Measurements from ENCODE around the gene CDC45. TPM values are rescaled to one million over a fixed set of nuclear protein-coding genes. Genes with fewer than 3 reads are reported as not detected.
A peak's percentile ranks its signal among the peaks of the same experiment; 100 is the strongest.

Gene CDC45
- total and polyA plus RNA-seq, 2 of the 13 experiments (the other 11 are each of a cell fraction or from before 2014, with no cell fraction given), result 14.4 to 36.3 TPM

DNA sequence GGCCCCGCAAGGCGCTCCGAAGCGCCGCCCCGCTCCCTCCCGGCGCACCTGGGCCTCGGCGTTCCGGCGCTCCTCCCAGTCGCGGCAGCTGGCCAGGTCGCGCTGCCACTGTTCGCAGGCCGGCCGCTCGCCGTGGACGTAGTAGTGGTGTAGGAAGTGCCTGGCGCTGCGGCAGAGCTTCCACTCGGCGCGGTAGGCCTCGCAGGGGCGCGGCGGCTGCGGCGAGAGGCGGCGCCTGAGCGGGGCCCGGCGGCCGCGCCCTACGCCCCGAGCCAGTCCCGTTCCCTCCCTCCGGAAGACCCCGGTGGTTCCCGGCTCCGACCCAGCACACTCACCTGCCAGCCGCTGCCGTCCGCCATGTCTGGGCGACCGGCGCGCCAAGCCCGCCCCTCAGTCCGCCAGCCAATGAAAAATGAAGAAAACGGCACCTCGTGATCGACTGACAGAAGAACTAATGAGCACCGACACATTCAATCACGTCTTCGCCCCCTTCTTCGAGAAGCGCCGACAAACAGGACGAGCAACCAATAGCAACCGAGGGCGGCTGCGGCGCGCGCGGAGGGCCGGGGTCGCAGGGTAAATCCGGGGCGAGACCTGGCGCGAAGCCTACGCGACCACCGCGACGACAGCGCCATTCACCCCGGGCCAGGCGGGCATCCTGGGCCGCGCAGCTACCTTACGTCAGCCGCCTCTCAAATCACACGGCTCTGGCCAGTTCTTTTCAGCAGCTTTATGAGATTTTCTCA is 32.2 kb upstream of the CDC45 start, which contains the start of gene C22orf39 (continued):
- TF ChIP-seq, protein P1, sequence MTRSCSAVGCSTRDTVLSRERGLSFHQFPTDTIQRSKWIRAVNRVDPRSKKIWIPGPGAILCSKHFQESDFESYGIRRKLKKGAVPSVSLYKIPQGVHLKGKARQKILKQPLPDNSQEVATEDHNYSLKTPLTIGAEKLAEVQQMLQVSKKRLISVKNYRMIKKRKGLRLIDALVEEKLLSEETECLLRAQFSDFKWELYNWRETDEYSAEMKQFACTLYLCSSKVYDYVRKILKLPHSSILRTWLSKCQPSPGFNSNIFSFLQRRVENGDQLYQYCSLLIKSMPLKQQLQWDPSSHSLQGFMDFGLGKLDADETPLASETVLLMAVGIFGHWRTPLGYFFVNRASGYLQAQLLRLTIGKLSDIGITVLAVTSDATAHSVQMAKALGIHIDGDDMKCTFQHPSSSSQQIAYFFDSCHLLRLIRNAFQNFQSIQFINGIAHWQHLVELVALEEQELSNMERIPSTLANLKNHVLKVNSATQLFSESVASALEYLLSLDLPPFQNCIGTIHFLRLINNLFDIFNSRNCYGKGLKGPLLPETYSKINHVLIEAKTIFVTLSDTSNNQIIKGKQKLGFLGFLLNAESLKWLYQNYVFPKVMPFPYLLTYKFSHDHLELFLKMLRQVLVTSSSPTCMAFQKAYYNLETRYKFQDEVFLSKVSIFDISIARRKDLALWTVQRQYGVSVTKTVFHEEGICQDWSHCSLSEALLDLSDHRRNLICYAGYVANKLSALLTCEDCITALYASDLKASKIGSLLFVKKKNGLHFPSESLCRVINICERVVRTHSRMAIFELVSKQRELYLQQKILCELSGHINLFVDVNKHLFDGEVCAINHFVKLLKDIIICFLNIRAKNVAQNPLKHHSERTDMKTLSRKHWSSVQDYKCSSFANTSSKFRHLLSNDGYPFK (CRISPR knock-in tag; IDR thresholded peaks at IDR 0.05; ENCODE audit: borderline replicate concordance), result peak; percentile 59; the same call in 1 of the 2 replicates
- TF ChIP-seq IKZF1 (IDR thresholded peaks at IDR 0.05) (no peak), ZNF781 (CRISPR knock-in tag; IDR thresholded peaks at IDR 0.05; ENCODE audit: borderline replicate concordance, not compliant biosample characterization) (peak; percentile 53), PHF8 (CRISPR knock-in tag; IDR thresholded peaks at IDR 0.05) (peak; percentile 78), FOXC1 (CRISPR knock-in tag; IDR thresholded peaks at IDR 0.05; ENCODE audit: borderline replicate concordance) (no peak; the same call in 1 of the 2 replicates), NR2C2 (CRISPR knock-in tag; IDR thresholded peaks at IDR 0.05; ENCODE audit: borderline replicate concordance) (peak; percentile 89), HNF4A (CRISPR knock-in tag; IDR thresholded peaks at IDR 0.05) (0 out of 2 replicates have a peak, but pooled peaks have one; percentile 9), REL (CRISPR knock-in tag; conservative IDR thresholded peaks at IDR 0.05) (peak; percentile 60; the same call in 1 of the 2 replicates), HOXA3 (CRISPR knock-in tag; IDR thresholded peaks at IDR 0.05) (peak; percentile 92), RBM39 (IDR thresholded peaks at IDR 0.05; ENCODE audit: low read depth, low read length, poor library complexity, severe bottlenecking) (peak; percentile 84), NR3C1 (CRISPR knock-in tag; IDR thresholded peaks at IDR 0.05) (no peak), SPEN (CRISPR knock-in tag; IDR thresholded peaks at IDR 0.05; ENCODE audit: low read depth) (peak; percentile 15), GATAD1 (CRISPR knock-in tag; IDR thresholded peaks at IDR 0.05) (peak; percentile 79), JUN (CRISPR knock-in tag; IDR thresholded peaks at IDR 0.05) (no peak), ZNF451 (CRISPR knock-in tag; IDR thresholded peaks at IDR 0.05) (0 out of 2 replicates have a peak, but pooled peaks have one; percentile 50)
- TF ChIP-seq, protein P2, sequence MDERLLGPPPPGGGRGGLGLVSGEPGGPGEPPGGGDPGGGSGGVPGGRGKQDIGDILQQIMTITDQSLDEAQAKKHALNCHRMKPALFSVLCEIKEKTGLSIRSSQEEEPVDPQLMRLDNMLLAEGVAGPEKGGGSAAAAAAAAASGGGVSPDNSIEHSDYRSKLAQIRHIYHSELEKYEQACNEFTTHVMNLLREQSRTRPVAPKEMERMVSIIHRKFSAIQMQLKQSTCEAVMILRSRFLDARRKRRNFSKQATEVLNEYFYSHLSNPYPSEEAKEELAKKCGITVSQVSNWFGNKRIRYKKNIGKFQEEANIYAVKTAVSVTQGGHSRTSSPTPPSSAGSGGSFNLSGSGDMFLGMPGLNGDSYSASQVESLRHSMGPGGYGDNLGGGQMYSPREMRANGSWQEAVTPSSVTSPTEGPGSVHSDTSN (CRISPR knock-in tag; IDR thresholded peaks at IDR 0.05), result peak; percentile 93
- TF ChIP-seq, protein P3, sequence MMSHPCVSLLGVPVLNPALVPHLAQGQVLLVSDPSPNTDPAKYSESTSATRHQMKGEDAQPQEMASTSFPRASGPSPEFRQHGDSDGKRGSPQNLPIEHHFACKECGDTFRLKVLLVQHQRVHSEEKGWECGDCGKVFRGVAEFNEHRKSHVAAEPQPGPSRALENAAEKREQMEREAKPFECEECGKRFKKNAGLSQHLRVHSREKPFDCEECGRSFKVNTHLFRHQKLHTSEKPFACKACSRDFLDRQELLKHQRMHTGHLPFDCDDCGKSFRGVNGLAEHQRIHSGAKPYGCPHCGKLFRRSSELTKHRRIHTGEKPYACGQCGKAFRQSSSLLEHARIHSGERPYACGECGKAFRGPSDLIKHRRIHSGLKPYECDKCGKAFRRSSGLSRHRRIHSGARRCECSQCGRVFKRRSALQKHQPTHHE (CRISPR knock-in tag; IDR thresholded peaks at IDR 0.05; ENCODE audit: borderline replicate concordance), result peak; percentile 64
- TF ChIP-seq, protein P4, sequence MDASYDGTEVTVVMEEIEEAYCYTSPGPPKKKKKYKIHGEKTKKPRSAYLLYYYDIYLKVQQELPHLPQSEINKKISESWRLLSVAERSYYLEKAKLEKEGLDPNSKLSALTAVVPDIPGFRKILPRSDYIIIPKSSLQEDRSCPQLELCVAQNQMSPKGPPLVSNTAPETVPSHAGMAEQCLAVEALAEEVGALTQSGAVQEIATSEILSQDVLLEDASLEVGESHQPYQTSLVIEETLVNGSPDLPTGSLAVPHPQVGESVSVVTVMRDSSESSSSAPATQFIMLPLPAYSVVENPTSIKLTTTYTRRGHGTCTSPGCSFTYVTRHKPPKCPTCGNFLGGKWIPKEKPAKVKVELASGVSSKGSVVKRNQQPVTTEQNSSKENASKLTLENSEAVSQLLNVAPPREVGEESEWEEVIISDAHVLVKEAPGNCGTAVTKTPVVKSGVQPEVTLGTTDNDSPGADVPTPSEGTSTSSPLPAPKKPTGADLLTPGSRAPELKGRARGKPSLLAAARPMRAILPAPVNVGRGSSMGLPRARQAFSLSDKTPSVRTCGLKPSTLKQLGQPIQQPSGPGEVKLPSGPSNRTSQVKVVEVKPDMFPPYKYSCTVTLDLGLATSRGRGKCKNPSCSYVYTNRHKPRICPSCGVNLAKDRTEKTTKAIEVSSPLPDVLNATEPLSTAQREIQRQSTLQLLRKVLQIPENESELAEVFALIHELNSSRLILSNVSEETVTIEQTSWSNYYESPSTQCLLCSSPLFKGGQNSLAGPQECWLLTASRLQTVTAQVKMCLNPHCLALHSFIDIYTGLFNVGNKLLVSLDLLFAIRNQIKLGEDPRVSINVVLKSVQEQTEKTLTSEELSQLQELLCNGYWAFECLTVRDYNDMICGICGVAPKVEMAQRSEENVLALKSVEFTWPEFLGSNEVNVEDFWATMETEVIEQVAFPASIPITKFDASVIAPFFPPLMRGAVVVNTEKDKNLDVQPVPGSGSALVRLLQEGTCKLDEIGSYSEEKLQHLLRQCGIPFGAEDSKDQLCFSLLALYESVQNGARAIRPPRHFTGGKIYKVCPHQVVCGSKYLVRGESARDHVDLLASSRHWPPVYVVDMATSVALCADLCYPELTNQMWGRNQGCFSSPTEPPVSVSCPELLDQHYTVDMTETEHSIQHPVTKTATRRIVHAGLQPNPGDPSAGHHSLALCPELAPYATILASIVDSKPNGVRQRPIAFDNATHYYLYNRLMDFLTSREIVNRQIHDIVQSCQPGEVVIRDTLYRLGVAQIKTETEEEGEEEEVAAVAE (CRISPR knock-in tag; IDR thresholded peaks at IDR 0.05; ENCODE audit: borderline replicate concordance), result no peak
- TF ChIP-seq, protein P5, sequence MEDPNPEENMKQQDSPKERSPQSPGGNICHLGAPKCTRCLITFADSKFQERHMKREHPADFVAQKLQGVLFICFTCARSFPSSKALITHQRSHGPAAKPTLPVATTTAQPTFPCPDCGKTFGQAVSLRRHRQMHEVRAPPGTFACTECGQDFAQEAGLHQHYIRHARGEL (CRISPR knock-in tag; IDR thresholded peaks at IDR 0.05), result no peak

Data from HepG2 (cell line).